HepG2 (cell line): ENCODE measurements around the gene LRRC4C.

Experiments used
- CREB1 ChIP-seq, 2 experiments: fragments of 450-650 bp in 1 of 2; IDR thresholded peaks; 2 replicates each; pipeline ENCODE4 v1.6.1; 2016 to 2017; ENCODE audit warnings: control low read depth in 1 of 2, mild to moderate bottlenecking in 1 of 2, missing compliant biosample characterization in 1 of 2, missing genetic modification characterization in 1 of 2
- CREBL2 ChIP-seq: sonication (generic); formaldehyde crosslinking; IDR thresholded peaks from 2 replicates; pipeline ENCODE4 v1.8.1; 2023; ENCODE audit warnings: missing genetic modification reagents, mild to moderate bottlenecking, borderline replicate concordance
- ETV6 ChIP-seq: sonication (generic); formaldehyde crosslinking; conservative IDR thresholded peaks from 2 replicates; pipeline ENCODE4 v1.4.0; 2020; ENCODE audit warnings: missing genetic modification reagents
- FOSL1 ChIP-seq: sonication (generic); formaldehyde crosslinking; IDR thresholded peaks from 2 replicates; pipeline ENCODE4 v1.9.0; 2021; ENCODE audit warnings: missing genetic modification reagents, borderline replicate concordance
- HES4 ChIP-seq: sonication (generic); formaldehyde crosslinking; IDR thresholded peaks from 2 replicates; pipeline ENCODE4 v1.9.0; 2021; ENCODE audit warnings: mild to moderate bottlenecking, missing genetic modification reagents, borderline replicate concordance
- IKZF4 ChIP-seq: sonication (generic); formaldehyde crosslinking; IDR thresholded peaks from 2 replicates; pipeline ENCODE4 v1.5.1; 2020; ENCODE audit warnings: borderline replicate concordance, mild to moderate bottlenecking, low read depth, missing genetic modification reagents; ENCODE audit errors: not compliant biosample characterization
- JUNB ChIP-seq: sonication (generic); formaldehyde crosslinking; IDR thresholded peaks from 2 replicates; pipeline ENCODE4 v1.8.0; 2022; ENCODE audit warnings: missing genetic modification reagents, mild to moderate bottlenecking, borderline replicate concordance
- SIN3B ChIP-seq: fragments of 150-350 bp; IDR thresholded peaks from 2 replicates; pipeline ENCODE4 v1.6.1; 2014; ENCODE audit warnings: low read length
- YY1 ChIP-seq: IDR thresholded peaks from 2 replicates; pipeline ENCODE4 v1.6.1; 2011; ENCODE audit warnings: low read length, low read depth, moderate library complexity, mild to moderate bottlenecking; ENCODE audit not compliant: insufficient read depth, insufficient replicate concordance
- ZC3H4 ChIP-seq: sonication (generic); formaldehyde crosslinking; IDR thresholded peaks from 2 replicates; pipeline ENCODE4 v1.4.0; 2020; ENCODE audit warnings: missing genetic modification reagents, borderline replicate concordance
- ZFP62 ChIP-seq: sonication (generic); formaldehyde crosslinking; IDR thresholded peaks from 2 replicates; pipeline ENCODE4 v1.4.0; 2020; ENCODE audit warnings: missing genetic modification reagents
- ZNF253 ChIP-seq: sonication (generic); formaldehyde crosslinking; IDR thresholded peaks from 2 replicates; pipeline ENCODE4 v1.8.0; 2022; ENCODE audit warnings: mild to moderate bottlenecking, missing genetic modification reagents, borderline replicate concordance
- TF ChIP-seq, protein P1 (sequence below): sonication (generic); formaldehyde crosslinking; IDR thresholded peaks from 2 replicates; pipeline ENCODE4 v1.5.0; 2020; ENCODE audit warnings: mild to moderate bottlenecking, missing genetic modification reagents, moderate library complexity

- no peak for TF ChIP-seq JUNB
- no peak for TF ChIP-seq CREBL2 (CRISPR knock-in tag)
- TF ChIP-seq ZNF253 (CRISPR knock-in tag): no peak
- TF ChIP-seq FOSL1: no peak
- no peak for TF ChIP-seq CREB1 (IDR thresholded peaks at IDR 0.05)
- TF ChIP-seq CREB1 (CRISPR knock-in tag; IDR thresholded peaks at IDR 0.05): no peak
- no peak for TF ChIP-seq SIN3B
- TF ChIP-seq YY1: no peak
- no peak for TF ChIP-seq ZFP62
- TF ChIP-seq, protein P1, sequence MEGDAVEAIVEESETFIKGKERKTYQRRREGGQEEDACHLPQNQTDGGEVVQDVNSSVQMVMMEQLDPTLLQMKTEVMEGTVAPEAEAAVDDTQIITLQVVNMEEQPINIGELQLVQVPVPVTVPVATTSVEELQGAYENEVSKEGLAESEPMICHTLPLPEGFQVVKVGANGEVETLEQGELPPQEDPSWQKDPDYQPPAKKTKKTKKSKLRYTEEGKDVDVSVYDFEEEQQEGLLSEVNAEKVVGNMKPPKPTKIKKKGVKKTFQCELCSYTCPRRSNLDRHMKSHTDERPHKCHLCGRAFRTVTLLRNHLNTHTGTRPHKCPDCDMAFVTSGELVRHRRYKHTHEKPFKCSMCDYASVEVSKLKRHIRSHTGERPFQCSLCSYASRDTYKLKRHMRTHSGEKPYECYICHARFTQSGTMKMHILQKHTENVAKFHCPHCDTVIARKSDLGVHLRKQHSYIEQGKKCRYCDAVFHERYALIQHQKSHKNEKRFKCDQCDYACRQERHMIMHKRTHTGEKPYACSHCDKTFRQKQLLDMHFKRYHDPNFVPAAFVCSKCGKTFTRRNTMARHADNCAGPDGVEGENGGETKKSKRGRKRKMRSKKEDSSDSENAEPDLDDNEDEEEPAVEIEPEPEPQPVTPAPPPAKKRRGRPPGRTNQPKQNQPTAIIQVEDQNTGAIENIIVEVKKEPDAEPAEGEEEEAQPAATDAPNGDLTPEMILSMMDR: no peak
- no peak for TF ChIP-seq IKZF4 (CRISPR knock-in tag)
- no peak for TF ChIP-seq ZC3H4 (CRISPR knock-in tag)
- TF ChIP-seq HES4 (CRISPR knock-in tag): no peak
- TF ChIP-seq ETV6: no peak
These were observed 385.1 kb downstream of the LRRC4C start for GRCh38 chr11:41074318-41074717.
